Measurements from ENCODE around the gene ABCG2. TPM values are rescaled to one million over a fixed set of nuclear protein-coding genes. Genes with fewer than 3 reads are reported as not detected.
"Not testable (repeated sequence)": the region's sequence is repeated elsewhere in the genome, so short reads cannot be mapped to it uniquely, and the experiment has no call there.

Gene ABCG2
- polyA plus RNA-seq, 1 donor (not counting 4 experiments of a cell fraction or from before 2014, with no cell fraction given), result 5.3 TPM

GRCh38 chr4:88109123-88109881 is 49.1 kb downstream of the ABCG2 start:
- TF ChIP-seq EZH2 (IDR thresholded peaks at IDR 0.05; ENCODE audit: low read length), result no peak
- TF ChIP-seq CTCF (optimal IDR thresholded peaks at IDR 0.05 in 1 of 3, IDR thresholded peaks at IDR 0.05 in 1 of 3, conservative IDR thresholded peaks at IDR 0.05 in 1 of 3; ENCODE audit: extremely low read depth in 1 of 3, insufficient read depth in 2 of 3, low read length in 3 of 3), result no peak
- dilution Hi-C loops (cut with MboI; ENCODE audit: extremely low pct_ligation_motif_present, low sequenced_read_pairs), result no loop called here
- Histone ChIP-seq H3K9me1 (ENCODE audit: control insufficient read depth, extremely low read depth, insufficient read depth, low read length) (no peaks in the 10 kb centered on the region), H3K27ac (ENCODE audit: control insufficient read depth, insufficient read depth, low read length) (no peak overlapping the region), H3K36me3 (ENCODE audit: control insufficient read depth in 2 of 2, extremely low read depth in 1 of 2, insufficient read depth in 2 of 2, low read length in 2 of 2) (no peaks in the 10 kb centered on the region), H3K27me3 (ENCODE audit: control insufficient read depth, extremely low read depth, insufficient read depth, low read length) (no peaks in the 10 kb centered on the region), H3K4me1 (ENCODE audit: control insufficient read depth, extremely low read depth, insufficient read depth, low read length) (peaks cover 28% of the 10 kb centered on the region), H2AFZ (ENCODE audit: control insufficient read depth, low read length) (no peak overlapping the region), H3K79me2 (ENCODE audit: control insufficient read depth, insufficient read depth, low read length) (no peaks in the 10 kb centered on the region), H3K4me3 (ENCODE audit: control insufficient read depth in 2 of 3, extremely low read depth in 1 of 3, insufficient read depth in 2 of 3, low read depth in 1 of 3, low read length in 3 of 3) (no peak overlapping the region), H3K9ac (ENCODE audit: control insufficient read depth, extremely low read depth, insufficient read depth, low read length) (no peak overlapping the region), H3K9me3 (ENCODE audit: control insufficient read depth, low read depth, low read length) (no peaks in the 10 kb centered on the region), H4K20me1 (ENCODE audit: control insufficient read depth, extremely low read depth, insufficient read depth, low read length) (no peaks in the 10 kb centered on the region), H3K4me2 (ENCODE audit: control insufficient read depth, extremely low read depth, insufficient read depth, low read depth, low read length) (no peak overlapping the region)
- no peak for FAIRE-seq
- no peak for DNase-seq (ENCODE audit: low read depth, low spot score)

GRCh38 chr4:88108747-88109122 is 49.7 kb downstream of the ABCG2 start:
- Histone ChIP-seq H3K4me3 (ENCODE audit: control insufficient read depth in 2 of 3, extremely low read depth in 1 of 3, insufficient read depth in 2 of 3, low read depth in 1 of 3, low read length in 3 of 3) (no peak overlapping the region), H3K9me1 (ENCODE audit: control insufficient read depth, extremely low read depth, insufficient read depth, low read length) (no peaks in the 10 kb centered on the region), H2AFZ (ENCODE audit: control insufficient read depth, low read length) (no peak overlapping the region), H4K20me1 (ENCODE audit: control insufficient read depth, extremely low read depth, insufficient read depth, low read length) (no peaks in the 10 kb centered on the region), H3K36me3 (ENCODE audit: control insufficient read depth in 2 of 2, extremely low read depth in 1 of 2, insufficient read depth in 2 of 2, low read length in 2 of 2) (no peaks in the 10 kb centered on the region), H3K9ac (ENCODE audit: control insufficient read depth, extremely low read depth, insufficient read depth, low read length) (no peak overlapping the region), H3K79me2 (ENCODE audit: control insufficient read depth, insufficient read depth, low read length) (no peaks in the 10 kb centered on the region), H3K27me3 (ENCODE audit: control insufficient read depth, extremely low read depth, insufficient read depth, low read length) (no peaks in the 10 kb centered on the region), H3K4me2 (ENCODE audit: control insufficient read depth, extremely low read depth, insufficient read depth, low read depth, low read length) (no peak overlapping the region), H3K9me3 (ENCODE audit: control insufficient read depth, low read depth, low read length) (no peaks in the 10 kb centered on the region), H3K4me1 (ENCODE audit: control insufficient read depth, extremely low read depth, insufficient read depth, low read length) (peaks cover 28% of the 10 kb centered on the region), H3K27ac (ENCODE audit: control insufficient read depth, insufficient read depth, low read length) (no peak overlapping the region)
- DNase-seq (ENCODE audit: low read depth, low spot score) (no peak), FAIRE-seq (no peak)
- TF ChIP-seq EZH2 (IDR thresholded peaks at IDR 0.05; ENCODE audit: low read length) (no peak), CTCF (optimal IDR thresholded peaks at IDR 0.05 in 1 of 3, IDR thresholded peaks at IDR 0.05 in 1 of 3, conservative IDR thresholded peaks at IDR 0.05 in 1 of 3; ENCODE audit: extremely low read depth in 1 of 3, insufficient read depth in 2 of 3, low read length in 3 of 3) (no peak)
- dilution Hi-C loops (cut with MboI; ENCODE audit: extremely low pct_ligation_motif_present, low sequenced_read_pairs), result no loop called here

- H2AFZ ChIP-seq (ENCODE audit: control insufficient read depth, low read length); H3K9ac ChIP-seq (ENCODE audit: control insufficient read depth, extremely low read depth, insufficient read depth, low read length); H3K79me2 ChIP-seq (ENCODE audit: control insufficient read depth, insufficient read depth, low read length); H3K36me3 ChIP-seq (ENCODE audit: control insufficient read depth in 2 of 2, extremely low read depth in 1 of 2, insufficient read depth in 2 of 2, low read length in 2 of 2); H3K4me3 ChIP-seq (ENCODE audit: control insufficient read depth in 2 of 3, extremely low read depth in 1 of 3, insufficient read depth in 2 of 3, low read depth in 1 of 3, low read length in 3 of 3); DNase-seq (ENCODE audit: low read depth, low spot score); H3K4me2 ChIP-seq (ENCODE audit: control insufficient read depth, extremely low read depth, insufficient read depth, low read depth, low read length); H3K9me3 ChIP-seq (ENCODE audit: control insufficient read depth, low read depth, low read length); H3K9me1 ChIP-seq (ENCODE audit: control insufficient read depth, extremely low read depth, insufficient read depth, low read length); FAIRE-seq; H3K27me3 ChIP-seq (ENCODE audit: control insufficient read depth, extremely low read depth, insufficient read depth, low read length); dilution Hi-C loops (cut with MboI; ENCODE audit: extremely low pct_ligation_motif_present, low sequenced_read_pairs); H4K20me1 ChIP-seq (ENCODE audit: control insufficient read depth, extremely low read depth, insufficient read depth, low read length); H3K27ac ChIP-seq (ENCODE audit: control insufficient read depth, insufficient read depth, low read length): not testable (repeated sequence)
- peaks cover 28% of the 10 kb centered on the region for H3K4me1 ChIP-seq (ENCODE audit: control insufficient read depth, extremely low read depth, insufficient read depth, low read length)
Observed at GRCh38 chr4:88108108-88108465, 50.4 kb downstream of the ABCG2 start.

All from keratinocyte (primary cell).